8988T (cell line): ENCODE results near the gene GCSH.
A peak's percentile ranks its signal among the peaks of the same experiment; 100 is the strongest.
"Not testable (repeated sequence)": the region's sequence is repeated elsewhere in the genome, so short reads cannot be mapped to it uniquely, and the experiment has no call there.

ENCODE experiments used
- DNase-seq: peaks from one replicate; pipeline ENCODE4 v3.0.0; 2011

Gene GCSH

GRCh38 chr16:81095953-81096714 lies at the start of gene GCSH:
Gene GCSH (minus strand): TSS chr16:81096395. CDS start chr16:81096278, 117 bp downstream.
- peak; percentile 90 for DNase-seq

DNA sequence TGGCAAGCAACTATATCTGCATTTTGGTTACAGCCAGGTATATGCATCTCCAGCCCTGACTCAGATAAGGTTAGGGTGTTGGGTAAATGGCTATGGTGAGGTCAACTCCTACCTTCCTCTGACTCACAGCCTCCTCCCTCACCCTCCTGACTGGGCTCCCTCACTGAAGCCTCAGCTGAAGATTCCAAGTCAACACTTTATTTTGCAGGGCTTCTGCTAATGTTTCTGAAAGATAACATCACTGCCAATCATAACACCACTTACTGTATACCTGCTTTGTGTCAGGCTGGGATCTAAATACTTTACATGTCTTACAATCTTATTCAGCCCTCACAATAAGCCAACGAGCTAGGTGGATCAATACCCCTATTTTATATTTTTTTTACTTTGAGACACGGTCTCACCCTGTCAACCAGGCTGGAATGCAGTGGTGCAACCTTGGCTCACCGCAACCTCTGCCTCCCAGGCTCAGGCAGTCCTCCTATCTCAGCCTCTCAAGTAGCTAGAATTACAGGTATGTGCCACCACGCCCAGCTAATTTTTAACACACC lies 47.8 kb upstream of the GCSH start:
- no peak for DNase-seq

GRCh38 chr16:81142864-81143263 lies 46.7 kb upstream of the GCSH start:
- DNase-seq, result no peak

DNA sequence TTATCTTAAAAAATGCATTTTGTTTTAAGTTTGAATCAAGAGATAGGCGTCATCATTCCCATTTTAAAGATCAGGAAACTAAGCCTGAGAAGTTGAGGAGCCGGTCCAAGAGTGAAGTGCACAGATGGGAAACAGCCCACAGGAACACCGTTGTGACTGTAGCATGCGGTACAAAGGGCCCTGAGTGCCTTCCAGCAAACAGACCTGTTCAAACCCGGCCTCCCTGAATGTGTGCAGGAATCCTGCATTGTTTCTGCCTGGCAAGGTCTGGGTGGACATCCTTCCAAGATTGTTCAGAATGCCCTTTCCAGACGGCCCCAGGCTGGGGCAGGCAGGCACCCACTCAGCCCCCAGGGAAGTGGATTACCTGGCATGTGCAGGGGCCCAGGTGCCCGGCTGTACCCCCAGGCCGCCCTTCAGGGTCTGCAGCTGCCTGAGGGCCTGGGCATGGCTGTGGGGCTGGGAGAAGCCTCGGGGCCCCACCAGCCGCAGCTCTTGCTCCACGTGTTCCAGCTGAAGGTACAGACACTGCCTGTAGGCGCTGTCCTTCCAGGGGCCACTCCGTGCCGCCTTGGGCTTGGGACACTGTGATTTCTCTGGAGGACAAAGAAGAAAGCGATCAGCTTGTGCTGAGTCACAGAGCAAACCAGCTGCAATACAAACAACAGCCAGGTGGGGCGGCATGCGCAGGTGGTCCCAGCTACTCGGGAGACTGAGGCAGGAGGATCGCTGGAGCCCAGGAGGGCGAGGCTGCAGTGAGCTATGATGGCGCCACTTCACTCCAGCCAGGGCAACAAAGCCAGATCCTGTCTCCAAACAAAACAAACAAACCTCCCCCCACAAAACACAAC lies 45.0 kb upstream of the GCSH start:
- no peak for DNase-seq

DNA sequence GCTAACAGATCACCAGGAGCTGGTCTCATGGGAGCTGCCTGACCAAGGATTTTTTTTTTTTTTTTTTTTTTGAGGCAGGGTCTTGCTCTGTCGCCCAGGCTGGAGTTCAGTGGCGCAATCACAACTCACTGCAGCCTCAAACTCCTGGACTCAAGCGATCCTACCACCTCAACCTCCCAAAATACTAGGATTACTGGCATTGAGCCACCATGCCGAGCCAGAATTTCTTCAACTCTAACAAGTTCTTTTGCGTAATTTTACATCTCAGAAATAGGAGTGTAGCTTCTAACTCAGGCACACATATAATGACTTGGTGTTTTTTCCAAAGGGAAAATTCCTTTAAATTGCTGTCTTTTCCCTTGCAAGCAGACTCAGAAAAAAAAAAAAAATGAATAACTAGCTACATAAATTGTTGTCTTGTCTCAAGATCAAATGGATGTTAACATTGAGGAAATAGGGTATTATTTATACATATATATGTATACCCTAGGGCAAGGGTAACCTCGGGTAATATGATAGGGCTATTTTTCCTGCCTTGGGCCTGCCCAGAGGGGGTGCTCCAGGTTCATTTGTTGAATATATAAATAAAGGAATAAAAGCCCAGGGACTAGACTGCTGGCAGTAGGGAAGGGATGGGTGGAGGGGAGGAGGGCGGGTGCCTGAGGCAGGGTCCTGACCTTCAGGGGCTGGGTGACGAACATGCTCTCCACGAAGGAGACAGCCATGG lies 42.8 kb upstream of the GCSH start:
- no peak for DNase-seq

GRCh38 chr16:81137754-81138153 lies 41.6 kb upstream of the GCSH start:
- DNase-seq, result no peak

DNA sequence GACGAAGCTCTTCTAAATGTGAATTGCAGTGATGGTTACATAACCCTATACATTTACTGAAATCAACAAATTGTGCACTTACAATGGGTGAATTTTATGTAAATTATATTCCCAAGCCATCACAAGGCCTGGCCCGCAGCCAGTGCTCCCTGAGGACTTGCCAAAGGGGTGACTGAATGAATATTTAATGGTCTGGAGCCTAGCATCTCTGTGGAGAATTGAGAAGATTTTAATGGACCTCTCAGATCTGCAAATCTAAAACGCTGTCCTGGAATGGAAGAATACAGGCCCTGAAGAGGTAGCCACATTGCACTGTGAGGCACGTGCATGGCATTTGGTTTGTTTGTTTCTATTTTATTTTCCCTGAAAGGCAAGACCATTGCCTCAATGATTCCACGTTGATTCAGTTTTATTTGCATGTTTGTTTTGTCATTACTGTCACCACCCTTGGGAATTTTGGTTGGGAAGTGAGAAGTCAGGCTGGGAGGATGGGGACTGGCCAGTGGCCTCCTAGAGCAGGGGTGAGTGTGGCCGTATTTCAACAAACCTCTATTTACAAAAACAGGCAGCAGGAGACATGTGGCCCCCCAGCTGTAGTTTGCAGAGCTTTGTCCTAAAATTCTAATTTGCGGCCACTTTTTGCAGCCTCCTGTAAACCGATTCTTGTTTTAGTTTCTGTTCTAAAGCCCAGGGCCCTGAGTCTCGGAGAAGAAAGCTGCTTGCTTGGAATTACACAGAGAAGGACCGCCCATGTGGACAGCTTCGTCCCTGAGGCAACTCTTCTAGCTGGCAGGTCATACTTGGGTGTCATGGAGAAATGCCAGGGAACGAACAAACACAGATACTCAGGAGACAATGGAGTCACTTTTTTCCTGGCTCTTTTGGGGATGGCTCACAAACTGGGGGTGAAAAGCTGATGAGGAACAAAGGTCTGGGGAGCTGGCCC lies 40.5 kb upstream of the GCSH start:
- DNase-seq, result no peak

DNA sequence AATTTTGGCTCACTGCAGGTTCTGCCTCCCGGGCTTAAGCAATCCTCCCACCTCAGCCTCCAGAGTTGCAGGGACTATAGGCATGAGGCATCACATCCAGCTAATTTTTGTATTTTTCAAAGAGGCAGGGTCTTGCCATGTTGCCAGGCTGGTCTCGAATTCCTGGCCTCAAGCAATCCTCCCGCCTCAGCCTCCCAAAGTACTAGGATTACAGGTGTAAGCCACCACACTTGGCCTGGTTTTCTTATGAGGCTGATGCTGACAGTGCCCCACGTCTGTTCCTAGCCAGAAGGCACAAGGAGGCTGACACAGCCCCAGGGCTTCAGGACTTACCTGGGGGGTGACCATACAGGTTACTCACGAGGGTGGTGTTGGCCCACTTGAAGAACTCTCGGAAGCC lies 33.9 kb upstream of the GCSH start:
- no peak for DNase-seq

DNA sequence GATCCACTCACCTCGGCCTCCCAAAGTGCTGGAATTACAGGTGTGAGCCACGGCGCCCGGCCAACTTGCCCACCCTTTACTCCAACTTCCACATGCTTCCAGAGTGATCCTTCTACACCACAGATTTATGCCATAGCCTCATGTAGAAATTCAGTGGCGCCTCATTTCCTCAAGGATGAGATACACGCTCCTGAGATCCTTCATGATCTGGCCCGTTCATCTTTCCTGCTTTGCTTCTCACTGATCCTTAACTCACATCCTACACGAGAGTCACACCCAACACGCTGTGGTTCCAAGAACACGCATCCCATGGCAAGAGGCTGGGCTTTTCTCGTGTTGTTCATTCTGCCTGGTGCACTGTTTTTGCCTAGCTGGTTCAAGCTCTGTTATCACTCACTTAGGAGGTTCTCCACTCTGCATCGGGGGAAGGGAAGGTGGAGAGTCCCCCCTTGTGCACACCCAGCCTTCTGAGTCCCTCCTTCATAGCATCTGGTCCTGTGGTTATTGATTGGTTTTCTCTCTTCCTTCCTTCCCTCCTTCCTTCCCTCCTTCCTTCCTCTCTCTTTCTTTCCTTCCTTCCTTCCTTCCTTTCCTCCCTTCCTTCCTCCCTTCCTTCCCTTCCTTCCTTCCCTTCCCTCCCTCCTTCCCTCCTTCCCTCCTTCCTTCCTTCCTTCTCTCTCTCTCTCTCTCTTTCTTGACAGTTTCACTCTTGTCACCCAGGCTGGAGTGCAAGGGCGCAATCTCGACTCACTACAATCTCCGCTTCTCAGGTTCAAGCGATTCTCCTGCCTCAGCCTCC lies 32.7 kb upstream of the GCSH start:
- no peak for DNase-seq

GRCh38 chr16:81127051-81127450 lies 30.9 kb upstream of the GCSH start:
- DNase-seq, result no peak

DNA sequence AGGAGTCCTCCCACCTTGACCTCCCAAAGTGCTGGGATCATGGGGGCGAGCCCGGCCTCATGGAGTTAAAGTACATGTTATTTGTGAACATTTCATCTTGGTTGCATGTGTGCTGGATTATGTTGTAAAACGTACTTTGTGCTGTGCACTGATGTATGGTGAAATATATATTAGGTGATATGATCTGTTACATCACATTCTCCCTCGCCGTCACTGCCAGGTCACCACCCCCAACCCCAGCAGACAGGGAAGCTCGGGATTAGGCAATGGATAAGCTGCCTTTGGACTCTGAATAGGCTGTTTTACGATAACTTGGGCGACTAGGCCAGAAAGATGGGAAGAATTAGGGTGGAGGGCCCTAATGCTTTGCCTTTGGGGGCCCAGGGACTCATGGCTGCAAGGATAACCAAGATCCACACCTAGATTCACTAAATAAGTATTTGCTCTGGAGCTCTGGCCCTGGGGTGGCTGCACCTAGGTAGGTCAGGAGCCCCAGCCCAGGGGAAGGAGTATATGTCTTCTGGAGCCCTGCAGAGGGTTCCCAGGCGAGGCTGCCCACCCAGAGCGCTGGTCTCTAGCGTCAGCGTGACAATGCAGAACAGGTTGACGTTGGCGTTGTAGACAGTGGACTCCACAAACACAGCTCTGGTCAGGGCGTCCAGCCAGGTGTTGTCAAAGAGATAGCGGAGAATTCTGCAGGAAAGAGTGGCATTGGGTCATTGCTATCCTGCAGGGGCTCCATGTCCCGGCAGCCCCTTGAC lies 27.1 kb upstream of the GCSH start:
- DNase-seq, result no peak

DNA sequence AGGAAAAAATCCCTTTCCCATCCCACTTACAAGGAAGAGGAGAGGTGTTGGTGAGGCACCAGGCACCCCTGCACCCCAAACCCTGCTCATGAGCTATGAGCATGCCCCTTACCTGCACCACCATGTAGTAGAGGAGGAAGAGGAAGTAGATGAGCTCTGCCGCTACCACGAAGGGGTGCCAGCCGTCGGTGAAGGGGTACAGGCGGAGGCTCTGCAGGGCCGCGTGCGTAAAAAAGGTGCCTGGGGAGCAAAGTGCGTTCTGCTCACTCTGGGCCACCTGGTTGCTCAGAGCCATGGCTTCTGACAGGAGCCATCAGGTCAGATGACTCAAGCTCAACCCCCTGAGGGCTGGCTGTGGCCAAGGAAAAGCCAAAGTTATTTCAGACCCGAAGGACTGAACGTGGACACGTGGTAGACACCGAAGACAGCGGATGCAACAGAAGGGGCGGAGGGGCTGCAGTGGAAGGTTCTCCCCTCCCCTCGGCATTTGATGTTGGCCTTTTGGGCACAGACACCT lies 25.3 kb upstream of the GCSH start:
- DNase-seq, result no peak

DNA sequence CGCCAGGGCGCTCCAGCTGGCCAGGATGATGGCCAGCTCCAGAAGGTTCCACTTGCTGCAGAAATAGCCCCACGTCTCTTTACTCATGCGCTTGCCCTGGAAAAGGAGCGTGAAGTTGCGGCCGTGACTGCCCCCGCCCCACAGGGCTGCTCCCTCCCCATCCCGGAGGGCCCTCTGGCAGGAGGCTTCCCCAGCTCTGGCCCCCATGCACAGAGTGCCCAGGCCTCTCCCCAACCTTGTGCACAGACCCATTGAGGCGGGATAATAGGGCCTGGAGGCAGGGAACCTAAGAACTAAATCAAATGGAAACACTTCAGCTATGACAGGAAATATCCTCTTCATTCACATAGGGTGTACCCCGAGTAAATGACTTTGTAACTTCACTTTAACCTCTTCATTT lies 21.2 kb upstream of the GCSH start:
- DNase-seq, result no peak

DNA sequence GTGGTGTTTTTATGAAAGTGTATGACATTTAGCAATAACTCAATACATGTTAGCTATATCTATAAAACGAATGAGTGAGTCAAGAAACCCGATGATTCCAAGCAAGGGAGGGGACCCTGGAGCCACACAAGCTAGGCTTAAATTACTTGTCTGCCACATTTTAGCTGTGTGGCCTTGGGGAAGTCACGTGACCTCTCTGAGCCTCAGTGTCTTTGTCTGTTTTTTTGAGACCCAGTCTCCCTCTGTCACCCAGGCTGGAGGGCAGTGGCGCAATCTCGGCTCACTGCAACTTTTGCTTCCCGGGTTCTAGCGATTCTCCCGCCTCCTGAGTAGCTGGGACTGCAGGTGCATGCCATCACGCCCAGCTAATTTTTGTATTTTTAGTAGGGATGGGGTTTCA lies 20.1 kb upstream of the GCSH start:
- DNase-seq, result no peak

- no peak for DNase-seq
Observed at GRCh38 chr16:81112453-81112852, 16.3 kb upstream of the GCSH start.

DNA sequence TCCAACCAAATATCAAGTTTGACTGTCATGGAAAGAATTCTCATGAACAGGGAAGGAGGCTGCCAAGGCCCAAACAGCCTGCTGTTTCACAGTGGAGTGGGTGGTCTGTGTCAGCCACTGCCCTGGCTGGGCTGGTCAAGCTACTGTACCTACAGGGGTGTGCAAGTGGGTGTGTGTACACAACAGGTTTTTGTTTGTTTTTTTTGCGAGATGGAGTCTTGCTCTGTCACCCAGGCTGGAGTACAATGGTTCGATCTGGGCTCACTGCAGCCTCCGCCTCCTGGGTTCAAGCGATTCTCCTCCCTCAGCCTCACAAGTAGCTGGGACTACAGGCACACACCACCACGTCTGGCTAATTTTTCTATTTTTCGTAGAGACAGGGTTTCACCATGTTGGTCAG lies 13.1 kb upstream of the GCSH start:
- DNase-seq, result not testable (repeated sequence)

- DNase-seq, result no peak
Observed at GRCh38 chr16:81107511-81107910, 11.3 kb upstream of the GCSH start.

- no peak for DNase-seq
Observed at GRCh38 chr16:81106826-81107503, 10.8 kb upstream of the GCSH start.

DNA sequence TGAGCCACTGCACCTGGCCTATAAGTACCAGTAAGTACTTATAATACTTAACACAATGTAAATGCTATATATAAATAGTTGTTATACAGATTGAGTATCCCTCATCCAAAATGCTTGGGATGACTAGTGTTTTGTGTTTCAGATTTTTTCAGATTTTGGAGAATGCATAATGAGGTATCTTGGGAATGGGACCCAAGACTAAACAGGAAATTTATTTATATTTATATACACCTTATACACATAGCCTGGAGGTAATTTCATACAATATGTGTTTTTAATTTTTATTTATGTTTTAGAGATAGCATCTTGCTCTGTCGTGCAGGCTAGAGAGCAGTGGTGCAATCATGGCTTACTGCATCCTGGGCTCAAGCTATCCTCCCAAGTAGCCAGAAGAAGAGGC lies 9.8 kb upstream of the GCSH start:
- no peak for DNase-seq

- DNase-seq, result no peak
Observed at GRCh38 chr16:81101702-81102101, 5.5 kb upstream of the GCSH start.
